NCI-H446 treated with DMSO at 0.1 percent for 48 hours (cell line): ENCODE data around the gene OR2L2.
"Not testable (repeated sequence)": the region's sequence is repeated elsewhere in the genome, so short reads cannot be mapped to it uniquely, and the experiment has no call there.

ENCODE experiments used
- DNase-seq: peaks from one replicate; lab custom pipeline; 2025; lab: John Stamatoyannopoulos, UW

Gene OR2L2, protein sequence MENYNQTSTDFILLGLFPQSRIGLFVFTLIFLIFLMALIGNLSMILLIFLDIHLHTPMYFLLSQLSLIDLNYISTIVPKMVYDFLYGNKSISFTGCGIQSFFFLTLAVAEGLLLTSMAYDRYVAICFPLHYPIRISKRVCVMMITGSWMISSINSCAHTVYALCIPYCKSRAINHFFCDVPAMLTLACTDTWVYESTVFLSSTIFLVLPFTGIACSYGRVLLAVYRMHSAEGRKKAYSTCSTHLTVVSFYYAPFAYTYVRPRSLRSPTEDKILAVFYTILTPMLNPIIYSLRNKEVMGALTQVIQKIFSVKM

DNA sequence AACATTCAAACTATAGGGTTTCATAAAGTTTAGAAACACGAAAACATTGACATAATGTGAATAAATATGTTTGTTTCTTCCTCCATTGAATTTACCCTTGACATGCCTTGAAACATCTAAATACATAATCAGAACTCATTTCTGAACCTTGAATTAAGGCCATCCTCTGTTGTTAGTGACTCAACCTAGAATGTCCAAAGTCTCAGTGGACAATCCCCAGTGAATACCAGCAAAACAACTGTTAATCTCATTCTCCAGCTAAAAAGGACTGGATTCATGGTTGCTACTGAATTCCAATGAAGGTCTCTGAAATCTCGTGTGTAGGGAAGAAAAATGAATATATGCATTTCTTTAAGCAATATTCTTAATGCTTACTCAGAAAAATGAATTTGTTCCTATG lies at the start of gene OR2L2:
OR2L2 (plus strand) TSS at position 301 of the 400 bp plus-strand sequence. CDS start 8,198 bp downstream, outside the sequence.
- DNase-seq: no peak

DNA sequence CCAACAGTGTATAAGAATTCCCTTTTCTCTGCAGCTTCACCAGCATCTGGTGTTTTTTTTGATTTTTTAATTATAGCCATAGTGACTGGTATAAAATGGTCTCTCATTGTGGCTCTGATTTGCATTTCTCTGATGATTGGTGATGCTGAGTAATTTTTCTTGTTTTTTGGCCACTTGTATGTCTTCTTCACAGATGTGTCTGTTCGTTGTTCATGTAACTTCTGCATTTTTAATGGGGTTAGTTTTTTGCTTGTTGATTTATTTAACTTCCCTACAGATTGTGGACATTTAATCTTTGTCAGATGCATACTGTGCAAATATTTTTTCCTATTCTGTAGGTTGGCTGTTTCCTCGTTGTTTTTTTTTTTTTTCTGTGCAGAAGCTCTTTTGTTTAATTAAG lies 36.9 kb upstream of the OR2L2 start:
- no peak for DNase-seq

DNA sequence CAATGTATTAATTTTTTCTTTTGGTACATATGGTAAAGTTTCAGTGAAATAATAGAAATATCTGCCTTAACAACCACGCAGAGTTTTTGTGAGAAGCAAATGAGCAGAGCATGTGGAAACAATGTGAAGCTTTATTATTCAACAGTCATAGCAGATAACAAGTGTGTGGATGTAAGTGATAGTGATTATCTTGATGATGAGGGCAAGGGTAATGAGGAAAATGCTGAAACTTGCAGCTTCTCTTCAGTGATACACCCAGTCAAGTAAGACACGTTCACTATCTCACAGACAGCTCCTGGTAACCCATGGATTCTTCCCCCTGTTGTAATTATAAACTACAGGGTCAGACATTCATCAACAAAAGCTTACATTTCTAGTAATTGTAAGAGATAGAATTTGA lies 31.1 kb upstream of the OR2L2 start:
- DNase-seq: no peak

DNA sequence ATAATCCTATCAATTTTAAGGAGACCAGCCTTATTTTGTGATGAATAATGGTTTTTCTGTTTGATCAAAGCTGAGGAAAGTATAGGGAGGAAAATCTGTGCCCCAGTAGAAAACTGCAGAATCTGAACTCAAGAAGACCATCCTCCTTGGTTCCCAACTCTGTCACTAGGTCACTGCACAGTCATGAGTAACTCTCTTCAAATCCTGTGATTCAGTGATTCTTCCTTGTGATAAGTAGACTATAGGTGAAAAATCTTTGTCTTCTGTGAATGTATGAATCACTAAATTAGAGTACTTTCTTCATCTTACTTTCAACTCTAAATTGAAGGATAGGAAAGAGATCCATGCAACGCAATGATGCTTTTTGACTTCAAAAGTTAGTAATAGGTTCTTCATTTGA lies 29.7 kb upstream of the OR2L2 start:
- no peak for DNase-seq

DNA sequence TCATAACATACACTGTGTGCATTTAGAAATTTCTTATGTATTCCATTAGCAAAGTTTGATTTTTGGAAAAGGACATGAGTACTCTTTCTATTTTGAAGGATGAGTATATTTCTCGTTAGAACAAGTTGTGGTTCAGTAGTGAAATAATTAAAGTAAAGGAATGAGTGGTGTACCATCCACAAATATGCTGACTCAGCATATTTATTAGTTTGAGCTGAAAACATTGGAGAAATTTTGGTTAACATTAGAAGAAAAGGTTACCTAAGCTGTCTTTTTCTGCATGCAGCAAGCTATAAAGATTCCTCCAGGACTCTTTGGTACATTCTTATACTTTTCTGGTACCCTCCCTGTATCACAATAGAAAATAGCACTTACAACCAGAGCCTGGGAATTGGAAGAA lies 22.1 kb upstream of the OR2L2 start:
- DNase-seq: no peak

DNA sequence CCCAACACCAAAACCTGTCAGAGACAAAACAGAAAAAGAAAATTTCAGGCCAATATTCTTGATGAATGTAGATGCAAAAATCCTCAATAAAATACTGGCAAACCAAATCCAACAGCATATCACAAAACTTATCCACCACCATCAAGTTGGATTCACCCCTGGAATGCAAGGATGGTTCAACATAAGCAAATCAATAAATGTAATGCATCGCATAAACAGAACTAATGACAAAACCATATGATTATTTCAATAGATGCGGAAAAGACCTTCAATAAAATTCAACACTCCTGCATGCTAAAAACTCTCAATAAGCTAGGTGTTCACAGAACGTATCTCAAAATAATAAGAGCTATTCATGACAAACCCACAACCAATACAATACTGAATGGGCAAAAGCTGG lies 20.2 kb upstream of the OR2L2 start:
- no peak for DNase-seq

DNA sequence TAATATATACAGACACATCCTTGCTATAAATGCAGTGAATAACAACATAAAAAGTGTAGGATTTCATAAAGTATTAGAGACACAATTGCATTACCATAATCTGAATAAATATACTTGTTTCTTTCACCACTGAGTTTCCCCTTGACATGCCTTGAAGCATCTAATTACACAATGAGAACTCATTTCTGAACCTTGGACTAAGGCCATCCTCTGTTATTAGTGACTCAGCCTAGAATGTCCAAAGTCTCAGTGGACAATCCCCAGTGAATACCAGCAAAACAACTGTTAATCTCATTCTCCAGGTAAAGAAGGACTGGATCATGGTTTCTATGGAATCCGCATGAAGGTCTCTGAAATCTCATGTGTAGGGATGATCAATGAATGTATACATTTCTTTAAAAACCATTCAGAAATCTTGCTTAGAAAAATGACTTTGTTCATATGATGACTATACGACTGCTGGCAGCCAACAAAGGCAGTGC lies 16.6 kb upstream of the OR2L2 start, which contains the start of gene OR2L5:
OR2L5 (plus strand) TSS at position 432 of the 482 bp plus-strand sequence. CDS start 8,288 bp downstream, outside the sequence.
- no peak for DNase-seq

DNA sequence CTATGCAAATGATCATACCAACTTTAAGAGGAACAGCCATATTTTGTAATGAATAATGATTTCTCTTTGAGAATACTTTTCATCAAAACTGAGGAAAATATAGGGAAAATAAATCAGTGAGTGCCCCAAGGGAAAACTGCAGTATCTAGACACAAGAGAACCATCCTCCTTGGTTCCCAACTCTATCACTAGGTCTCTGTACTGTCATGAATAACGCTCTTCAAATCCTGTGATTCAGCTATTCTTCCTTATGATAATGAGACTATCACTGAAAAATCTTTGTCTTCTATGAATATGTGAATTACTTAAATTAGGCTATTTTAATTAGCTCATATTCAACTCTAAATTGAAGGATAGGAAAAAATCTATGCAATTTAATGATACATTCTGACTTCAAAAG lies 14.1 kb upstream of the OR2L2 start:
- DNase-seq: no peak

DNA sequence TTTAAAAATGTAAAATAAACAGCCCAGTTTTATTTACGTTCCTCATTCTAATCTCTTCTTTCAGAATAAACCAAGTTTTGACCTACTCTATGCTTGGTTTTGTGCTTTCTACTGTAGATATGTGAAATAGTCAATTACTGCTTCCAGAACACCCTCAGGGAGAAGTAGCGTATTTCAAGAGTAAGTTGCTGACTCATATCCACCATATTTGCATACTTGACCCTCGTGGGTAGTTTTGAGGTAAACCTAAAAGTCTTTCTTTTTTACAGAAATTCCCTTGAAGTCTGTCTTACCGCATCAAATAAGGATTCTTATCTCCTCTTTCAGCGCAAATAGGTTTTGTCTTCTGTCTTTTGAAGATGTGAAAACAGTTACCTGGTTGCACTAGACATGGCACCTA lies 15.3 kb downstream of the OR2L2 start:
- DNase-seq: no peak

DNA sequence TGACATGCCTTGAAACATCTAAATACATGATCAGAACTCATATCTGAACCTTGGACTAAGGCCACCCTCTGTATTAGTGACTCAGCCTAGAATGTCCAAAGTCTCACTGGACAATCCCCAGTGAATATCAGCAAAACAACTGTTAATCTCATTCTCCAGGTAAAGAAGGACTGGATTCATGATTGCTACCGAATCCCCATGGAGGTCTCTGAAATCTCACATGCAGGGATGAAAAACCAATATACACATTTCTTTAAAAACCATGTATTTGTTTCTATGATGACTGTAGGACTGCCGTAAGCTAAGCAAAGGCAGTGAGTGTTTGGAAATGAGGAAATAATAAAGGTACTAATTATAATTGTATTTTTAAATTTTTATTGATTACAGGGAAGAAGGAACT lies 16.7 kb downstream of the OR2L2 start, which contains the start of gene OR2L3:
OR2L3 (plus strand) TSS at position 301 of the 400 bp plus-strand sequence. CDS start 13,846 bp downstream, outside the sequence.
- no peak for DNase-seq

DNA sequence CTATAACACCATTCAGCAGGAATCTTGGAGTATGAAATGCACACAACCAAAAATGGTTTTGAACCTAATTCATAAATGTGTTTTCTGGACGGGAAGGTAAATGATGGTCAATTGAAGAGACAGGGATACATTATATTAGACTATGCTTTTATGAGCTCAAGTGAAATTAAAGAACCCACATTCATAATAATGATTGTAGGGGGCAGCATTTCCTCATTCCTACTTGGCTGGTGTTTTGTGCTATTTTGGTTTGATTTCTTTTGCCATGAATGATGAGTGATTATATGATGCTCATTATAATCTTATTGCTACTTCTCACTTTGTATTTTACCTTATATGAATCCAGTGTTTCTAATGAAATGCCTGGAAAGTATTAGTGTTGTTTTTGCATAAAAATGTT lies 17.1 kb downstream of the OR2L2 start:
- no peak for DNase-seq

DNA sequence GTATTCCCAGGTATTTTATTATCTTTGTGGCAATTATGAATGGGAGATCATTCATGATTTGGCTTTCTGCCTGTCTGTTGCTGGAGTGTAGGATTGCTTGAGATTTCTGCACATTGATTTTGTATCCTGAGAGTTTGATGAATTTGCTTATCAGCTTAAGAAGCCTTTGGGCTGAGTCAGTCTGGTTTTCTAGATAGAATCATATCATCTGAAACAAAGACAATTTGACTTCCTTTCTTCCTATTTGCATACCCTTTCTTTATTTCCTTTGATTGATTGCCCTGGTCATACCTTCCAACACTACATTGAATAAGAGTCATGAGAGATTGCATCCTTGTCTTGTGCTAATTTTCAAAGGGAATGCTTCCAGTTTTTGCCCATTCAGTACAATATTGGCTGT lies 24.8 kb downstream of the OR2L2 start:
- no peak for DNase-seq

DNA sequence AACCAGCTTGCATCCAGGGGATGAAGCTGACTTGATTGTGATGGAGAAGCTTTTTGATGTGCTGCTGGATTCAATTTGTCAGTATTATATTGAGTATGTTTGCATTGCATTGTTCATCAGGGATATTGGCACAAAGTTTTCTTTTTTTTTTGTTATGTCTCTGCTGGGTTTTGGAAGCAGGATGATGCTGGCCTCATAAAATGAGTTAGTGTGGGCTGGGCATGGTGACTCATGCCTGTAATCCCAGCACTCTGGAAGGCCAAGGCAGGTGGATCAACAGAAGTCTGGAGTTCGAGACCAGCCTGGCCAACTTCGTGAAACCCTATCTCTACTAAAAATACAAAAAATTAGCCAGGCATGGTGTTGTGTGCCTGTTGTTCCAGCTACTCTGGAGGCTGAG lies 25.4 kb downstream of the OR2L2 start:
- DNase-seq: no peak

DNA sequence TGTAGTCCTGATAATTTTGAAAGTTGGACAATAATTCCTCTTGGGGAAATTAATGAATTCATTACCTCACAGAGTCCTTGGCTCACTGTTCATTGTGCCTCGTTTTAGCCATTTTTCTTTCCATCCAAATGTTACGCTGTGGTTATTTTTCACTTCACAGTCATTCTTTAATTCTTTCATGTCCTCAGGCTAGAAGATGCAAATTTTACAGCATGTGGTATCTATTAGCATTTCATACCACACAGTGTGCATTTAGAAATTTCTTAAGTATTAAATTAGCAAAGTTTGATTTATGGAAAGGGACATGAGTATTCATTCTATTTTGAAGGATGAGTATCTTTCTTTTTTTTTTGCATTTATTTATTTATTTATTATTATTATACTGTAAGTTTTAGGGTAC lies 35.2 kb downstream of the OR2L2 start:
- no peak for DNase-seq

DNA sequence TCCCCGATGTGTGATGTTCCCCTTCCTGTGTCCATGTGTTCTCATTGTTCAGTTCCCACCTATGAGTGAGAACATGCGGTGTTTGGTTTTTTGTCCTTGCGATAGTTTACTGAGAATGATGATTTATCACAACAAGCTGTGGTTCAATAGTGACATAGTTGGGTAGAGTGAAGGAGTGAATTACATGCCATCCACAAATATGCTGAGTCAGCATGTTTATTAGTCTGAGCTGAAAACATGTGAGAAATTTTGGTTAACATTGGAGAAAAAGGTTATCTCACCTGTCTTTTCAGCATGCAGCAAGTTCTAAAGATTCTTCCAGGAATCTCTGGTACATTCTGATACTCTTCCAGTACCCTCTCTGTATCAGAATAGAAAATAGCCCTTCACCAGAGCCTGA lies 35.7 kb downstream of the OR2L2 start:
- no peak for DNase-seq

DNA sequence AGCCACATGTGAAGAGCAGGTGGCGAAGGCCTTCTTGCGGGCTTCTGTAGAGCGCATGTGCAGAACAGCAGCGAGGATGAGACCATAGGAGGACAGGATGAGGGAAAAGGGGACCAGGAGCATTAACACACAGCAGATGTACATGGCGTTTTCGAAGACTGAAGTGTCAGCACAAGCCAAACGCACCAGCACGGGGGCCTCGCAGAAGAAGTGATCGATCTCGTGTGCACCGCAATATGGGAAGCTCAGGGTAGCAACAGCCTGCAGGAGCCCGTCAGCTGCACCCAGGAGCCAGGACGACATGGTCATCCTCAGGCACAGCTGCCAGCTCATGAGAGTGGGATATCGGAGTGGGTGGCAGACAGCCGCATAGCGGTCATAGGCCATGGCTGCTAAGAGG lies 54.0 kb downstream of the OR2L2 start:
- DNase-seq: not testable (repeated sequence)
